ENCODE data around the gene MATN4.

MATN4 gene

GRCh38 chr20:45350217-45350616 is 42.1 kb upstream of the MATN4 start:
- no peak for TF ChIP-seq CTCF (IDR thresholded peaks at IDR 0.05; ENCODE audit: borderline replicate concordance, control extremely low read depth, extremely low read depth, insufficient read depth, missing control alignments)
- in situ Hi-C loops (cut with MboI; ENCODE audit: low sequenced_read_pairs, unreplicated experiment), result loop anchor here (25.0 kb wide), 1 partner anchor 412 kb away; no protein-coding TSS in a partner anchor
- DNase-seq (ENCODE audit: low spot score), result no peak

- DNase-seq (ENCODE audit: low spot score), result peak; percentile 67
- in situ Hi-C loops (cut with MboI; ENCODE audit: low sequenced_read_pairs, unreplicated experiment), result no loop called here
- no peak for TF ChIP-seq CTCF (IDR thresholded peaks at IDR 0.05; ENCODE audit: borderline replicate concordance, control extremely low read depth, extremely low read depth, insufficient read depth, missing control alignments)
These were observed 40.1 kb upstream of the MATN4 start, which contains the start of gene SDC4 for GRCh38 chr20:45347936-45348778. Gene SDC4, minus strand, starts transcription at chr20:45348424. Its CDS starts 40 bp downstream, at chr20:45348384.

GRCh38 chr20:45347297-45347935 is 39.3 kb upstream of the MATN4 start:
- in situ Hi-C loops (cut with MboI; ENCODE audit: low sequenced_read_pairs, unreplicated experiment), result no loop called here
- TF ChIP-seq CTCF (IDR thresholded peaks at IDR 0.05; ENCODE audit: borderline replicate concordance, control extremely low read depth, extremely low read depth, insufficient read depth, missing control alignments), result no peak
- DNase-seq (ENCODE audit: low spot score), result no peak

- DNase-seq (ENCODE audit: low spot score), result no peak
- in situ Hi-C loops (cut with MboI; ENCODE audit: low sequenced_read_pairs, unreplicated experiment), result no loop called here
- TF ChIP-seq CTCF (IDR thresholded peaks at IDR 0.05; ENCODE audit: borderline replicate concordance, control extremely low read depth, extremely low read depth, insufficient read depth, missing control alignments), result no peak
These were observed 38.8 kb upstream of the MATN4 start for GRCh38 chr20:45346851-45347250.

GRCh38 chr20:45346291-45346718 is 38.2 kb upstream of the MATN4 start:
- in situ Hi-C loops (cut with MboI; ENCODE audit: low sequenced_read_pairs, unreplicated experiment), result no loop called here
- DNase-seq (ENCODE audit: low spot score), result no peak
- TF ChIP-seq CTCF (IDR thresholded peaks at IDR 0.05; ENCODE audit: borderline replicate concordance, control extremely low read depth, extremely low read depth, insufficient read depth, missing control alignments), result no peak

- no peak for DNase-seq (ENCODE audit: low spot score)
- no peak for TF ChIP-seq CTCF (IDR thresholded peaks at IDR 0.05; ENCODE audit: borderline replicate concordance, control extremely low read depth, extremely low read depth, insufficient read depth, missing control alignments)
- in situ Hi-C loops (cut with MboI; ENCODE audit: low sequenced_read_pairs, unreplicated experiment), result no loop called here
These were observed 37.2 kb upstream of the MATN4 start for GRCh38 chr20:45345104-45345936.

Data from GM13976 (cell line).